Psoas muscle (tissue), 8 donors: ENCODE measurements around the gene RAD51B. TPM values are rescaled to one million over a fixed set of nuclear protein-coding genes. Genes with fewer than 3 reads are reported as not detected.

Source experiments
- ATAC-seq, 4 donors: fragments of 200-7000 bp; cut with Tn5 transposase; one replicate each; pipeline ENCODE4 v1.9.1; 2020; ENCODE audit warnings: moderate library complexity in 3 of 4, mild to moderate bottlenecking in 2 of 4
- DNase-seq, 2 donors: peaks; one replicate each; pipeline ENCODE4 v3.0.0-alpha.2; 2020
- H3K27ac ChIP-seq: fragments of 200-600 bp; one replicate; pipeline ENCODE4 v1.8.0; 2022
- H3K27me3 ChIP-seq, 3 donors: fragments of 200-600 bp in 1 of 3; one replicate each; pipeline versions ENCODE4 v1.6.1 to v1.8.0; 2013 to 2022; ENCODE audit warnings: low read length in 2 of 3, mild to moderate bottlenecking in 2 of 3, moderate library complexity in 1 of 3; ENCODE audit not compliant: insufficient read depth in 3 of 3
- H3K36me3 ChIP-seq, 2 donors: fragments of 200-600 bp in 1 of 2; one replicate each; pipeline versions ENCODE4 v1.6.1 to v1.8.0; 2013 to 2022; ENCODE audit warnings: low read depth in 1 of 2, mild to moderate bottlenecking in 1 of 2, moderate library complexity in 1 of 2; ENCODE audit not compliant: insufficient read depth in 1 of 2
- H3K4me1 ChIP-seq: fragments of 200-600 bp; one replicate; pipeline ENCODE4 v1.8.0; 2022
- H3K4me3 ChIP-seq: fragments of 200-600 bp; one replicate; pipeline ENCODE4 v1.8.0; 2022; ENCODE audit warnings: mild to moderate bottlenecking
- H3K9me3 ChIP-seq: fragments of 200-600 bp; one replicate; pipeline ENCODE4 v1.8.0; 2022
- CTCF ChIP-seq: fragments of 200-600 bp; IDR thresholded peaks from one replicate; pipeline ENCODE4 v1.8.0; 2022; ENCODE audit warnings: antibody characterized with exemption
- whole genome bisulfite sequencing, 3 donors: extraction: QIAGEN DNeasy Blood & Tissue Kit; methylation state at CpG; one replicate each; pipeline versions ENCODE4 v1.1.6 to v1.1.7; 2013; 5-methylcytosine and 5-hydroxymethylcytosine counted together
- intact Hi-C, 2 donors: fragments of 100-400 bp; cut with DNase I; formaldehyde crosslinking; loops; one replicate each; pipeline versions ENCODE4 v1.11.0 to v1.14.2; 2022
- polyA plus RNA-seq, 3 donors: library from polyadenylated mRNA; stranded (reverse); fragments of 200-250 nt; gene quantifications; one replicate each; pipeline ENCODE4 v1.2.3, GENCODE V29; 2013
- total RNA-seq, 4 donors: library from RNA; stranded (reverse); fragmentation: NEBNext Ultra II Directional in 2 of 4; extraction: Animal tissue kit (Norgen Biotek cat#: 25700) in 2 of 4; gene quantifications; one replicate each; pipeline versions ENCODE4 v1.2.1 to v1.2.4, GENCODE V29; 2021 to 2023
- donor health status: healthy with polysubstance abuse.
- donor health status: DM: no; HTN: no; CAD: no; lungs with moderate emphysema.
- donor health status: Bipolar disorder and iron deficiency.
- donor health status: healthy.
- donor health status: DM: yes; HTN: yes; CAD: no.
- donor health status: DM: no; HTN: no; CAD: no.
- donor health status: DM: no; HTN: no; CAD: no.
- donor health status: DM: yes; HTN: yes; CAD: no.

Gene RAD51B
- total and polyA plus RNA-seq, 7 donors = 0.60 to 7.2 (median 2.2) TPM

GRCh38 chr14:67973436-67973835, 153.9 kb downstream of the RAD51B start:
- peaks cover 14% of the 10 kb centered on the region for H3K4me1 ChIP-seq
- no peak for TF ChIP-seq CTCF
- H3K36me3 ChIP-seq = no peaks in the 10 kb centered on the region
- no peak overlapping the region for H3K4me3 ChIP-seq
- no peaks in the 10 kb centered on the region for H3K9me3 ChIP-seq
- ATAC-seq (no peak), DNase-seq (no peak)
- no peak overlapping the region for H3K27ac ChIP-seq
- intact Hi-C loops = no loop called here
- no peaks in the 10 kb centered on the region for H3K27me3 ChIP-seq

- Histone ChIP-seq H3K4me1 (peaks cover 14% of the 10 kb centered on the region), H3K27ac (no peak overlapping the region), H3K9me3 (no peaks in the 10 kb centered on the region), H3K27me3 (no peaks in the 10 kb centered on the region), H3K4me3 (no peak overlapping the region), H3K36me3 (no peaks in the 10 kb centered on the region)
- TF ChIP-seq CTCF = no peak
- ATAC-seq (no peak), DNase-seq (no peak)
- intact Hi-C loops = no loop called here
- 90 to 91% (median 90%) methylated on average over 6 of the region's 6 CpGs for WGBS, 3 donors
Observed at GRCh38 chr14:67975470-67975869, 155.9 kb downstream of the RAD51B start.

- no peak for DNase-seq
- no peak for ATAC-seq
- H3K4me3 ChIP-seq = no peak overlapping the region
- WGBS, 3 donors = 38 to 46% (median 41%) methylated on average over 1 of the region's 1 CpG
- intact Hi-C loops = no loop called here
- no peaks in the 10 kb centered on the region for H3K9me3 ChIP-seq
- peaks cover 5% of the 10 kb centered on the region for H3K4me1 ChIP-seq
- H3K27ac ChIP-seq = no peak overlapping the region
- no peaks in the 10 kb centered on the region for H3K27me3 ChIP-seq
- no peaks in the 10 kb centered on the region for H3K36me3 ChIP-seq
- no peak for TF ChIP-seq CTCF
Observed at GRCh38 chr14:67977434-67978034, 158.0 kb downstream of the RAD51B start.

GRCh38 chr14:67978749-67979148, 159.2 kb downstream of the RAD51B start:
- no peaks in the 10 kb centered on the region for H3K36me3 ChIP-seq
- H3K4me3 ChIP-seq = no peak overlapping the region
- H3K9me3 ChIP-seq = no peaks in the 10 kb centered on the region
- intact Hi-C loops = no loop called here
- DNase-seq = no peak
- H3K27me3 ChIP-seq = no peaks in the 10 kb centered on the region
- no peaks in the 10 kb centered on the region for H3K4me1 ChIP-seq
- no peak for TF ChIP-seq CTCF
- no peak overlapping the region for H3K27ac ChIP-seq
- no peak for ATAC-seq
